Progenitor cell of endocrine pancreas (in vitro differentiated cells): ENCODE measurements around the gene C16orf96. TPM values are rescaled to one million over a fixed set of nuclear protein-coding genes. Genes with fewer than 3 reads are reported as not detected.

Experiments used
- DNase-seq: peaks from one replicate; pipeline ENCODE4 v3.0.0; 2021; ENCODE audit warnings: low spot score; ENCODE audit not compliant: unreplicated experiment
- H3K27ac Mint-ChIP-seq: 2 replicates; pipeline ENCODE4 v1.8.0; 2021; ENCODE audit warnings: mild to moderate bottlenecking, moderate library complexity, mixed read lengths
- H3K27me3 Mint-ChIP-seq: 2 replicates; pipeline ENCODE4 v1.8.0; 2021; ENCODE audit warnings: mixed read lengths
- H3K36me3 Mint-ChIP-seq: 2 replicates; pipeline ENCODE4 v1.8.0; 2022; ENCODE audit warnings: mixed read lengths; ENCODE audit not compliant: insufficient read depth
- H3K4me1 Mint-ChIP-seq: 2 replicates; pipeline ENCODE4 v1.8.0; 2021; ENCODE audit warnings: low read depth, mixed read lengths
- H3K4me3 Mint-ChIP-seq: 2 replicates; pipeline ENCODE4 v1.8.0; 2021; ENCODE audit warnings: low read depth, mild to moderate bottlenecking, moderate library complexity, mixed read lengths
- H3K9me3 Mint-ChIP-seq: 2 replicates; pipeline ENCODE4 v1.8.0; 2021; ENCODE audit warnings: low read depth, mixed read lengths
- total RNA-seq: library from RNA; stranded (reverse); gene quantifications from 2 replicates; pipeline ENCODE4 v1.2.1, GENCODE V29; 2021
- TF ChIP-seq, protein P1 (sequence below): fragments of 200-600 bp; sonication (generic); IDR thresholded peaks from one replicate; pipeline ENCODE4 v1.5.0; 2021; ENCODE audit warnings: antibody characterized with exemption, mild to moderate bottlenecking; ENCODE audit not compliant: unreplicated experiment

C16orf96 gene
- total RNA-seq, 1 donor from 2014 or later = 1.7 TPM

DNA sequence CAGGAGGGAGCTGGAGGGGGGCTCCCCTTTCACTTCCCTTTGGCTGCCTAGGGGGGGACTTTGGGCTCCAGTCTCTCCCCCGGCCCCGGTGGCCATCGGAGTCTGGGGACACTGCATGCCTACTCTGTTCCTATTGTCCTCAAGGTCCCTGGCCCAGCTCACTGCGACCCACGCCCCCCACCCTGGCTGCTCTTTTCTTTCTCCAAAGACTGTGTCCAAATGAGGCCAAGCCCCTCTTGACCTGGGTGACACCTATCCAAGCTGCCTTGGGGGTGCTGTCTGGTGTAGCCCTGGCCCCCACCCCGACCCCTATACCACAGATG lies 45.7 kb downstream of the C16orf96 start:
- H3K9me3 Mint-ChIP-seq = no peaks in the 10 kb centered on the region
- no peak for DNase-seq
- no peaks in the 10 kb centered on the region for H3K4me1 Mint-ChIP-seq
- H3K36me3 Mint-ChIP-seq = no peaks in the 10 kb centered on the region
- H3K4me3 Mint-ChIP-seq = no peak overlapping the region
- TF ChIP-seq, protein P1, sequence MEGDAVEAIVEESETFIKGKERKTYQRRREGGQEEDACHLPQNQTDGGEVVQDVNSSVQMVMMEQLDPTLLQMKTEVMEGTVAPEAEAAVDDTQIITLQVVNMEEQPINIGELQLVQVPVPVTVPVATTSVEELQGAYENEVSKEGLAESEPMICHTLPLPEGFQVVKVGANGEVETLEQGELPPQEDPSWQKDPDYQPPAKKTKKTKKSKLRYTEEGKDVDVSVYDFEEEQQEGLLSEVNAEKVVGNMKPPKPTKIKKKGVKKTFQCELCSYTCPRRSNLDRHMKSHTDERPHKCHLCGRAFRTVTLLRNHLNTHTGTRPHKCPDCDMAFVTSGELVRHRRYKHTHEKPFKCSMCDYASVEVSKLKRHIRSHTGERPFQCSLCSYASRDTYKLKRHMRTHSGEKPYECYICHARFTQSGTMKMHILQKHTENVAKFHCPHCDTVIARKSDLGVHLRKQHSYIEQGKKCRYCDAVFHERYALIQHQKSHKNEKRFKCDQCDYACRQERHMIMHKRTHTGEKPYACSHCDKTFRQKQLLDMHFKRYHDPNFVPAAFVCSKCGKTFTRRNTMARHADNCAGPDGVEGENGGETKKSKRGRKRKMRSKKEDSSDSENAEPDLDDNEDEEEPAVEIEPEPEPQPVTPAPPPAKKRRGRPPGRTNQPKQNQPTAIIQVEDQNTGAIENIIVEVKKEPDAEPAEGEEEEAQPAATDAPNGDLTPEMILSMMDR = no peak
- H3K27ac Mint-ChIP-seq = no peak overlapping the region
- H3K27me3 Mint-ChIP-seq = peaks cover 8% of the 10 kb centered on the region

DNA sequence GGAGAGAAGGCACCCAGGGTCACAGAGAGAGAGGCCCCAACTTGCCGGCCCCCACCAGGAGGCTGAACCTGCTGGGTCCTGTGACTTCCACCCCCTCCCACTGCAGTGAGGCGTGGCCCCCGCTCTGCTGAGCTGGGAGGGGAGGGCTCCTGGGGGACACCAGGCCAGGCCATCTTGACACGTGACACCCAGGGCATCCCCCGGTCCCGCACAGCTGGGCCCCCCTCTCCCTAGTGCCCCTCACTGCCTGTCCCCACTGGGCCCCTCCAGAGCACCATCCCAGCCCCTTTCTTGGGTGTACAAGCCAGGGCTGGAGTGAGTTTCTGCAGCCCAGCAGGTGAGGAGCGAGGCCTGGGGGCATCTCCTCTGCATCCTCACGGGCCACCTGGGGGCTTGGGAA lies 46.2 kb downstream of the C16orf96 start:
- no peak overlapping the region for H3K4me3 Mint-ChIP-seq
- H3K4me1 Mint-ChIP-seq = no peaks in the 10 kb centered on the region
- H3K27me3 Mint-ChIP-seq = peaks cover 7% of the 10 kb centered on the region
- TF ChIP-seq, protein P1 = no peak
- no peak for DNase-seq
- no peak overlapping the region for H3K27ac Mint-ChIP-seq
- H3K9me3 Mint-ChIP-seq = no peaks in the 10 kb centered on the region
- no peaks in the 10 kb centered on the region for H3K36me3 Mint-ChIP-seq

DNA sequence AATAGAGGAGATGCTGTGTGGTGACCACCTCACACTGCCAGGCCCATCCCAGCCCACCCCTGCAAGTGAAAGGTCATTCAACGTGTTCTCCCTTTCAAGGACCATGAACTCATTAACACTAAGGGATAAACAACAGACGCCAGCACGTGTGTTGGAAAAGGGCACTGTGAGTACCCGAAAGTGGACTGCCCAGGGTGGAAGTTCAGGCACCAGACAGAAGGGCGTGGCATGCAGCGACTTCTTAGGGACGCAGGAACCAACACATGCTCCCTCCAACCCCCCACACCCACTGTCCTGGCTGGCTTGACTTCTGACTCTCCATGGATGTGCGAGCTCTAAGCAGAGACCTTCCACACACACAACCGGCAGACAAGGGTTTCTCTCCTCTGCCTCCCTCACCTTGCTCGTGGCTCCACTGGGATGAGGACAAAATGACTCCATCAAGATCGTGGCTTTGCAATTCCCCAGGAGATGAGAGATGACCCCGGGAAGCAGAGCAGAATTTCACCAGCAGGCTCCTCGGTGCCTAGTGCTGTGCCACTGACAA lies 47.6 kb downstream of the C16orf96 start:
- no peak overlapping the region for H3K4me3 Mint-ChIP-seq
- H3K4me1 Mint-ChIP-seq = no peaks in the 10 kb centered on the region
- no peak for DNase-seq
- TF ChIP-seq, protein P1 = no peak
- H3K9me3 Mint-ChIP-seq = no peaks in the 10 kb centered on the region
- H3K27ac Mint-ChIP-seq = no peak overlapping the region
- no peaks in the 10 kb centered on the region for H3K36me3 Mint-ChIP-seq
- H3K27me3 Mint-ChIP-seq = peaks cover 5% of the 10 kb centered on the region

DNA sequence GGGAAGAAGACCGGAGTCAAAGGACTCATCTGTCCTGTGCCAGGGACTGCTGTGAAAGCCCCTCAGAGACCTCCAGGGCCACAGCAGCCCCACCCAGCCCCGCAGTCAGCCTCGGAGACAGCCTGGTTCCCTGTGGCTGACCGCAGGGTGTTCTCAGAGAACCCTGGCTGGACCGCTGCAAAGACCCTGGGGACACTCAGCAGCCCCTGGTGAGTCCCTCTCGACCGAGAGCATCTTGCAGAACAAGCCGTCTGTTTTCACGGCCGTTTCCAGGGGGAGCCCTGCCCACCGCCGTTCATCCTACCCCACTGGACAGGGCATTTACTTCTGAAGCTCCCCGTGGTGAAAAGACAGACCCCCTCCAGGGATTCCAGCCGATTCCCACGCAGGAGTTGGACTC lies 48.3 kb downstream of the C16orf96 start:
- TF ChIP-seq, protein P1 = no peak
- Mint-ChIP-seq H3K27me3 (peaks cover 3% of the 10 kb centered on the region), H3K9me3 (no peaks in the 10 kb centered on the region), H3K4me1 (no peaks in the 10 kb centered on the region), H3K27ac (no peak overlapping the region), H3K4me3 (no peak overlapping the region), H3K36me3 (no peaks in the 10 kb centered on the region)
- DNase-seq = no peak

DNA sequence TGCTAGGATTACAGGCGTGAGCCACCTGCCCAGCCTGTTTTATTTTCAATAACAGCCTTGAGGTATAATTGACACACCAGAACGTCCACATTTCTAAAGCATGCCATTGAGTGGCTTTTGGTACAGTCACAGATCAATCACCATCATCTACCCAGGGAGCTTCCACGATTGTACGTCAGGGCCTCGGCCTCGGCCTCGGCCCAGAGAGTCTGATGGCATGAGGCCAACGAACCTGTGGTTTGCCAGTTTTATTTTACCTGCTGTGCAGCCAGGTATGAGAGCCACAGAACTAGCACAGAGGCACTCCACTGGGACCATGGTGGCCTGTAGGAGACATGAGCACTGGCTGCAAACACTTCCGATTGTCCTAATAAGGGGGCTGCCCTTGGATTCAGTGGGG lies 50.2 kb downstream of the C16orf96 start:
- TF ChIP-seq, protein P1 = no peak
- Mint-ChIP-seq H3K36me3 (no peaks in the 10 kb centered on the region), H3K9me3 (no peaks in the 10 kb centered on the region), H3K27me3 (peaks cover 3% of the 10 kb centered on the region), H3K4me1 (no peaks in the 10 kb centered on the region), H3K4me3 (no peak overlapping the region), H3K27ac (no peak overlapping the region)
- no peak for DNase-seq
